NOMO-1 treated with DMSO at 0.1 percent for 48 hours (cell line): Measurements from ENCODE around the gene WASHC4.
A peak's percentile ranks its signal among the peaks of the same experiment; 100 is the strongest.
"Not testable (repeated sequence)": the region's sequence is repeated elsewhere in the genome, so short reads cannot be mapped to it uniquely, and the experiment has no call there.

Source experiments
- DNase-seq: peaks from one replicate; lab custom pipeline; 2025; ENCODE audit not compliant: unreplicated experiment; lab: John Stamatoyannopoulos, UW

Gene WASHC4

GRCh38 chr12:105089817-105090216 lies 17.7 kb upstream of the WASHC4 start:
- no peak for DNase-seq

- no peak for DNase-seq
These were observed 17.2 kb upstream of the WASHC4 start for GRCh38 chr12:105090361-105090760.

GRCh38 chr12:105091476-105092206 lies 15.9 kb upstream of the WASHC4 start:
- DNase-seq: no peak

- DNase-seq: no peak
These were observed 15.2 kb upstream of the WASHC4 start for GRCh38 chr12:105092336-105092735.

GRCh38 chr12:105095338-105095737 lies 12.2 kb upstream of the WASHC4 start:
- not testable (repeated sequence) for DNase-seq

GRCh38 chr12:105099356-105099755 lies 8.2 kb upstream of the WASHC4 start:
- peak; percentile 64 for DNase-seq

- DNase-seq: peak; percentile 20
These were observed 7.1 kb upstream of the WASHC4 start for GRCh38 chr12:105100207-105100985.

GRCh38 chr12:105100998-105101397 lies 6.5 kb upstream of the WASHC4 start:
- DNase-seq: no peak

- no peak for DNase-seq
These were observed 4.9 kb upstream of the WASHC4 start for GRCh38 chr12:105102673-105103072.

GRCh38 chr12:105104762-105105161 lies 2.8 kb upstream of the WASHC4 start:
- no peak for DNase-seq

GRCh38 chr12:105106621-105107020 lies 910 bp upstream of the WASHC4 start:
- no peak for DNase-seq

GRCh38 chr12:105107171-105107493 lies 399 bp upstream of the WASHC4 start:
- DNase-seq: no peak

GRCh38 chr12:105109465-105110212 lies 2.1 kb downstream of the WASHC4 start:
- no peak for DNase-seq

GRCh38 chr12:105110851-105111250 lies 3.3 kb downstream of the WASHC4 start:
- DNase-seq: no peak

- no peak for DNase-seq
These were observed 5.6 kb downstream of the WASHC4 start for GRCh38 chr12:105113094-105113493.

GRCh38 chr12:105116969-105117368 lies 9.4 kb downstream of the WASHC4 start:
- no peak for DNase-seq

- no peak for DNase-seq
These were observed 13.0 kb downstream of the WASHC4 start for GRCh38 chr12:105120551-105120950.

GRCh38 chr12:105138248-105138647 lies 30.7 kb downstream of the WASHC4 start:
- no peak for DNase-seq

- no peak for DNase-seq
These were observed 33.9 kb downstream of the WASHC4 start for GRCh38 chr12:105141320-105141922.

GRCh38 chr12:105142259-105142658 lies 34.7 kb downstream of the WASHC4 start:
- no peak for DNase-seq

GRCh38 chr12:105156260-105156659 lies 48.7 kb downstream of the WASHC4 start:
- no peak for DNase-seq
